Stimulated activated naive CD8-positive, alpha-beta T cell treated with anti-CD3 and anti-CD28 coated beads, Interleukin-15, Interleukin-2, amounts not matched to agents 100 ng/mL and 50 ng/mL, for 24 hours (primary cell): ENCODE measurements around the gene KYAT1.

Source experiments
- H3K27ac Mint-ChIP-seq: one replicate; pipeline ENCODE4 v1.8.0; 2021; ENCODE audit warnings: mild to moderate bottlenecking, mixed read lengths
- H3K27me3 Mint-ChIP-seq: one replicate; pipeline ENCODE4 v1.8.0; 2021; ENCODE audit warnings: mixed read lengths
- H3K36me3 Mint-ChIP-seq: one replicate; pipeline ENCODE4 v1.8.0; 2021; ENCODE audit warnings: low read depth, mixed read lengths
- H3K4me1 Mint-ChIP-seq: one replicate; pipeline ENCODE4 v1.8.0; 2021; ENCODE audit warnings: low read depth, mixed read lengths
- H3K4me3 Mint-ChIP-seq: one replicate; pipeline ENCODE4 v1.8.0; 2021; ENCODE audit warnings: mild to moderate bottlenecking, mixed read lengths
- H3K9me3 Mint-ChIP-seq: one replicate; pipeline ENCODE4 v1.8.0; 2021; ENCODE audit warnings: mixed read lengths

Gene KYAT1

GRCh38 chr9:128881884-128882676 is at the start of gene KYAT1, which contains the start of gene LRRC8A:
TSS of gene KYAT1 (minus strand) at chr9:128881950. CDS start at chr9:128845405, 36,545 bp downstream.
TSS of gene LRRC8A (plus strand) at chr9:128882133. CDS start at chr9:128907165, 25,032 bp downstream.
- peaks cover 5% of the 10 kb centered on the region for H3K36me3 Mint-ChIP-seq
- peaks cover 43% of the 10 kb centered on the region for H3K4me1 Mint-ChIP-seq
- H3K27ac Mint-ChIP-seq: peak within 1 kb of the TSS; percentile 94
- no peaks in the 10 kb centered on the region for H3K9me3 Mint-ChIP-seq
- no peaks in the 10 kb centered on the region for H3K27me3 Mint-ChIP-seq
- peak within 1 kb of the TSS; percentile 94 for H3K4me3 Mint-ChIP-seq

- H3K9me3 Mint-ChIP-seq: no peaks in the 10 kb centered on the region
- H3K27me3 Mint-ChIP-seq: no peaks in the 10 kb centered on the region
- H3K27ac Mint-ChIP-seq: no peak overlapping the region
- no peaks in the 10 kb centered on the region for H3K36me3 Mint-ChIP-seq
- no peaks in the 10 kb centered on the region for H3K4me1 Mint-ChIP-seq
- H3K4me3 Mint-ChIP-seq: no peak overlapping the region
These were observed 47.8 kb upstream of the KYAT1 start for GRCh38 chr9:128929560-128929959.

- H3K36me3 Mint-ChIP-seq: no peaks in the 10 kb centered on the region
- H3K9me3 Mint-ChIP-seq: no peaks in the 10 kb centered on the region
- H3K27me3 Mint-ChIP-seq: no peaks in the 10 kb centered on the region
- no peak overlapping the region for H3K27ac Mint-ChIP-seq
- H3K4me3 Mint-ChIP-seq: no peak overlapping the region
- H3K4me1 Mint-ChIP-seq: no peaks in the 10 kb centered on the region
These were observed 46.9 kb upstream of the KYAT1 start for GRCh38 chr9:128928624-128929023.

- H3K36me3 Mint-ChIP-seq: no peaks in the 10 kb centered on the region
- H3K9me3 Mint-ChIP-seq: no peaks in the 10 kb centered on the region
- no peak overlapping the region for H3K27ac Mint-ChIP-seq
- H3K4me1 Mint-ChIP-seq: no peaks in the 10 kb centered on the region
- H3K27me3 Mint-ChIP-seq: no peaks in the 10 kb centered on the region
- H3K4me3 Mint-ChIP-seq: no peak overlapping the region
These were observed 46.1 kb upstream of the KYAT1 start for GRCh38 chr9:128927731-128928411.

GRCh38 chr9:128923493-128923883 is 41.7 kb upstream of the KYAT1 start:
- H3K27me3 Mint-ChIP-seq: no peaks in the 10 kb centered on the region
- H3K4me3 Mint-ChIP-seq: no peak overlapping the region
- H3K36me3 Mint-ChIP-seq: peaks cover 4% of the 10 kb centered on the region
- H3K27ac Mint-ChIP-seq: no peak overlapping the region
- H3K4me1 Mint-ChIP-seq: peaks cover 12% of the 10 kb centered on the region
- H3K9me3 Mint-ChIP-seq: no peaks in the 10 kb centered on the region

GRCh38 chr9:128921881-128922763 is 40.4 kb upstream of the KYAT1 start:
- H3K4me3 Mint-ChIP-seq: peak overlapping the region; percentile 32
- peaks cover 14% of the 10 kb centered on the region for H3K36me3 Mint-ChIP-seq
- H3K27me3 Mint-ChIP-seq: no peaks in the 10 kb centered on the region
- no peaks in the 10 kb centered on the region for H3K9me3 Mint-ChIP-seq
- no peak overlapping the region for H3K27ac Mint-ChIP-seq
- H3K4me1 Mint-ChIP-seq: peaks cover 12% of the 10 kb centered on the region

- no peak within 1 kb of the TSS for H3K4me3 Mint-ChIP-seq
- H3K36me3 Mint-ChIP-seq: peaks cover 24% of the 10 kb centered on the region
- no peaks in the 10 kb centered on the region for H3K27me3 Mint-ChIP-seq
- H3K4me1 Mint-ChIP-seq: peaks cover 12% of the 10 kb centered on the region
- H3K27ac Mint-ChIP-seq: no peak within 1 kb of the TSS
- H3K9me3 Mint-ChIP-seq: no peaks in the 10 kb centered on the region
These were observed 38.8 kb upstream of the KYAT1 start, which contains the start of gene PHYHD1 for GRCh38 chr9:128920381-128921058. TSS of gene PHYHD1 (plus strand) at chr9:128920982. CDS start at chr9:128922324, 1,342 bp downstream.

- H3K36me3 Mint-ChIP-seq: peaks cover 24% of the 10 kb centered on the region
- no peak overlapping the region for H3K27ac Mint-ChIP-seq
- no peaks in the 10 kb centered on the region for H3K9me3 Mint-ChIP-seq
- H3K27me3 Mint-ChIP-seq: no peaks in the 10 kb centered on the region
- H3K4me3 Mint-ChIP-seq: no peak overlapping the region
- H3K4me1 Mint-ChIP-seq: peaks cover 12% of the 10 kb centered on the region
These were observed 37.8 kb upstream of the KYAT1 start for GRCh38 chr9:128919402-128920089.

- Mint-ChIP-seq H3K36me3 (peaks cover 24% of the 10 kb centered on the region), H3K9me3 (no peaks in the 10 kb centered on the region), H3K27ac (no peak overlapping the region), H3K27me3 (no peaks in the 10 kb centered on the region), H3K4me1 (peaks cover 16% of the 10 kb centered on the region), H3K4me3 (no peak overlapping the region)
These were observed 37.2 kb upstream of the KYAT1 start for GRCh38 chr9:128918921-128919320.

GRCh38 chr9:128917151-128917849 is 35.5 kb upstream of the KYAT1 start:
- no peaks in the 10 kb centered on the region for H3K9me3 Mint-ChIP-seq
- H3K4me1 Mint-ChIP-seq: peaks cover 28% of the 10 kb centered on the region
- H3K4me3 Mint-ChIP-seq: no peak overlapping the region
- no peak overlapping the region for H3K27ac Mint-ChIP-seq
- H3K36me3 Mint-ChIP-seq: peaks cover 32% of the 10 kb centered on the region
- H3K27me3 Mint-ChIP-seq: no peaks in the 10 kb centered on the region

- no peak overlapping the region for H3K27ac Mint-ChIP-seq
- H3K4me1 Mint-ChIP-seq: peaks cover 31% of the 10 kb centered on the region
These were observed 35.0 kb upstream of the KYAT1 start for GRCh38 chr9:128916745-128917144.

GRCh38 chr9:128916204-128916603 is 34.5 kb upstream of the KYAT1 start:
- H3K4me1 Mint-ChIP-seq: peaks cover 36% of the 10 kb centered on the region
- H3K27ac Mint-ChIP-seq: no peak overlapping the region
- peaks cover 32% of the 10 kb centered on the region for H3K36me3 Mint-ChIP-seq

More at GRCh38 chr9:128916745-128917144, 35.0 kb upstream of the KYAT1 start:
- Mint-ChIP-seq H3K4me3 (no peak overlapping the region), H3K9me3 (no peaks in the 10 kb centered on the region), H3K27me3 (no peaks in the 10 kb centered on the region), H3K36me3 (peaks cover 32% of the 10 kb centered on the region)

GRCh38 chr9:128913995-128914772 is 32.4 kb upstream of the KYAT1 start:
- no peaks in the 10 kb centered on the region for H3K9me3 Mint-ChIP-seq
- no peak overlapping the region for H3K4me3 Mint-ChIP-seq
- H3K36me3 Mint-ChIP-seq: peaks cover 41% of the 10 kb centered on the region
- H3K27me3 Mint-ChIP-seq: no peaks in the 10 kb centered on the region
- H3K27ac Mint-ChIP-seq: peak overlapping the region; percentile 45
- H3K4me1 Mint-ChIP-seq: peaks cover 50% of the 10 kb centered on the region

More at GRCh38 chr9:128916204-128916603, 34.5 kb upstream of the KYAT1 start:
- Mint-ChIP-seq H3K27me3 (no peaks in the 10 kb centered on the region), H3K4me3 (no peak overlapping the region), H3K9me3 (no peaks in the 10 kb centered on the region)
